LNCAP (cell line): ENCODE results near the gene SCAMP5.

Experiments used
- CTCF ChIP-seq: fragments of 450-650 bp; IDR thresholded peaks from 2 replicates; pipeline ENCODE4 v1.5.1; 2017; ENCODE audit warnings: mild to moderate bottlenecking

The SCAMP5 gene

GRCh38 chr15:74994685-74995084 is 678 bp upstream of the SCAMP5 start:
- TF ChIP-seq CTCF = no peak

- TF ChIP-seq CTCF = no peak
Measured at GRCh38 chr15:74995779-74996765, 709 bp downstream of the SCAMP5 start.

- TF ChIP-seq CTCF = no peak
Measured at GRCh38 chr15:74997141-74997540, 1.8 kb downstream of the SCAMP5 start.

GRCh38 chr15:74997543-74997942 is 2.2 kb downstream of the SCAMP5 start:
- TF ChIP-seq CTCF = no peak

GRCh38 chr15:75001310-75001709 is 5.9 kb downstream of the SCAMP5 start:
- TF ChIP-seq CTCF = no peak

GRCh38 chr15:75002398-75002797 is 7.0 kb downstream of the SCAMP5 start:
- TF ChIP-seq CTCF = no peak

- no peak for TF ChIP-seq CTCF
Measured at GRCh38 chr15:75007216-75007615, 11.9 kb downstream of the SCAMP5 start.
